ENCODE measurements around the gene COL23A1.

- no peak for TF ChIP-seq MAFK (IDR thresholded peaks at IDR 0.05; ENCODE audit: low read depth, low read length)
- TF ChIP-seq EZH2 (IDR thresholded peaks at IDR 0.05; ENCODE audit: low read depth, low read length, severe bottlenecking) = no peak
- no peak for TF ChIP-seq EGR1 (IDR thresholded peaks at IDR 0.05; ENCODE audit: borderline replicate concordance, low read depth, low read length)
- no peak for TF ChIP-seq CTCF (IDR thresholded peaks at IDR 0.05; ENCODE audit: control extremely low read depth in 1 of 3, insufficient read depth in 1 of 3, low read depth in 1 of 3, low read length in 3 of 3)
- TF ChIP-seq EP300 (IDR thresholded peaks at IDR 0.05; ENCODE audit: borderline replicate concordance in 1 of 2, low read depth in 2 of 2, low read length in 2 of 2) = no peak
- TF ChIP-seq KDM1A (IDR thresholded peaks at IDR 0.05; ENCODE audit: borderline replicate concordance, low read length) = no peak
- TF ChIP-seq POLR2A (IDR thresholded peaks at IDR 0.05; ENCODE audit: control extremely low read depth in 1 of 2, low read depth in 2 of 2, low read length in 2 of 2) = no peak
- no peak for TF ChIP-seq JUN (IDR thresholded peaks at IDR 0.05; ENCODE audit: low read depth, low read length)
- TF ChIP-seq, protein P1, sequence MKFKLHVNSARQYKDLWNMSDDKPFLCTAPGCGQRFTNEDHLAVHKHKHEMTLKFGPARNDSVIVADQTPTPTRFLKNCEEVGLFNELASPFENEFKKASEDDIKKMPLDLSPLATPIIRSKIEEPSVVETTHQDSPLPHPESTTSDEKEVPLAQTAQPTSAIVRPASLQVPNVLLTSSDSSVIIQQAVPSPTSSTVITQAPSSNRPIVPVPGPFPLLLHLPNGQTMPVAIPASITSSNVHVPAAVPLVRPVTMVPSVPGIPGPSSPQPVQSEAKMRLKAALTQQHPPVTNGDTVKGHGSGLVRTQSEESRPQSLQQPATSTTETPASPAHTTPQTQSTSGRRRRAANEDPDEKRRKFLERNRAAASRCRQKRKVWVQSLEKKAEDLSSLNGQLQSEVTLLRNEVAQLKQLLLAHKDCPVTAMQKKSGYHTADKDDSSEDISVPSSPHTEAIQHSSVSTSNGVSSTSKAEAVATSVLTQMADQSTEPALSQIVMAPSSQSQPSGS (IDR thresholded peaks at IDR 0.05; ENCODE audit: low read length) = no peak
- no peak for TF ChIP-seq BRCA1 (IDR thresholded peaks at IDR 0.05; ENCODE audit: low read depth, low read length)
- TF ChIP-seq GTF2F1 (IDR thresholded peaks at IDR 0.05; ENCODE audit: borderline replicate concordance, low read depth, low read length) = no peak
These were observed 80.6 kb downstream of the COL23A1 start for GRCh38 chr5:178509491-178510057.

Data from H1 (cell line).